Measurements from ENCODE around the gene COX7B2.

DNA sequence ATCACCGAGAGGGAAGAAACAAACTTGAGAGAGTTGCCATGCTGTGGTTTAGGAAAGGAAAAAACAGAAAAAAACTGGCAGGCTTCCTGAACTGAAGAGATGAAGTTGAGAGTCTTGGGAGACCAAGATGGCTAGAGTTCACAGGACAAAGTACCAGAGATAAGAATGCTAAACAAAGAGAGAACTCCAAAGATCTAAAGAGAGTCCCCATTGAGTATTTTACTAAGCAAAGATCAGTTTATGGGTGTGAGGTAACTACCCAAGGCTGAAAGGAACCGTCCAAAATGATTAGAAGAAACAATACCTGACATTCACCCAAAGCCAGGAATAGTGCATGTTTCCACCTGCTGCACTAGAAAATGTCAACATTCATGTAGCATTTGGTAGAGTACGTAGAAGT, 21.8 kb upstream of the COX7B2 start:
- TF ChIP-seq, protein P1, sequence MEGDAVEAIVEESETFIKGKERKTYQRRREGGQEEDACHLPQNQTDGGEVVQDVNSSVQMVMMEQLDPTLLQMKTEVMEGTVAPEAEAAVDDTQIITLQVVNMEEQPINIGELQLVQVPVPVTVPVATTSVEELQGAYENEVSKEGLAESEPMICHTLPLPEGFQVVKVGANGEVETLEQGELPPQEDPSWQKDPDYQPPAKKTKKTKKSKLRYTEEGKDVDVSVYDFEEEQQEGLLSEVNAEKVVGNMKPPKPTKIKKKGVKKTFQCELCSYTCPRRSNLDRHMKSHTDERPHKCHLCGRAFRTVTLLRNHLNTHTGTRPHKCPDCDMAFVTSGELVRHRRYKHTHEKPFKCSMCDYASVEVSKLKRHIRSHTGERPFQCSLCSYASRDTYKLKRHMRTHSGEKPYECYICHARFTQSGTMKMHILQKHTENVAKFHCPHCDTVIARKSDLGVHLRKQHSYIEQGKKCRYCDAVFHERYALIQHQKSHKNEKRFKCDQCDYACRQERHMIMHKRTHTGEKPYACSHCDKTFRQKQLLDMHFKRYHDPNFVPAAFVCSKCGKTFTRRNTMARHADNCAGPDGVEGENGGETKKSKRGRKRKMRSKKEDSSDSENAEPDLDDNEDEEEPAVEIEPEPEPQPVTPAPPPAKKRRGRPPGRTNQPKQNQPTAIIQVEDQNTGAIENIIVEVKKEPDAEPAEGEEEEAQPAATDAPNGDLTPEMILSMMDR (IDR thresholded peaks at IDR 0.05) = no peak
- no peak for TF ChIP-seq POLR2A (IDR thresholded peaks at IDR 0.05)

Data from adrenal gland (tissue), 5 donors.